Adipocyte (in vitro differentiated cells): ENCODE data around the gene XXYLT1.

ENCODE experiments used
- DNase-seq: peaks from one replicate; pipeline ENCODE4 v3.0.0-alpha.2; 2015; ENCODE audit warnings: low read depth
- H3K27me3 ChIP-seq: replicated peaks from 2 replicates; pipeline ENCODE4 v1.7.0; 2013; ENCODE audit warnings: mild to moderate bottlenecking, low read length, moderate library complexity; ENCODE audit not compliant: control insufficient read depth, insufficient read depth
- H3K36me3 ChIP-seq: 2 replicates; pipeline ENCODE4 v1.7.0; 2013; ENCODE audit warnings: low read length, mild to moderate bottlenecking, moderate library complexity; ENCODE audit not compliant: control insufficient read depth, insufficient read depth, severe bottlenecking
- H3K4me1 ChIP-seq: 2 replicates; pipeline ENCODE4 v1.7.0; 2013; ENCODE audit warnings: mild to moderate bottlenecking, low read length, moderate library complexity; ENCODE audit not compliant: control insufficient read depth, insufficient read depth
- H3K4me3 ChIP-seq: 2 replicates; pipeline ENCODE4 v1.7.0; 2013; ENCODE audit warnings: mild to moderate bottlenecking, low read length, moderate library complexity
- H3K9ac ChIP-seq: 2 replicates; pipeline ENCODE4 v1.7.0; 2013; ENCODE audit warnings: mild to moderate bottlenecking, low read length, moderate library complexity
- H3K9me3 ChIP-seq: 2 replicates; pipeline ENCODE4 v1.7.0; 2013; ENCODE audit warnings: mild to moderate bottlenecking, low read length, moderate library complexity; ENCODE audit not compliant: control insufficient read depth

The XXYLT1 gene

GRCh38 chr3:195077611-195078540, 193.1 kb downstream of the XXYLT1 start:
- no peak for DNase-seq
- Histone ChIP-seq H3K36me3 (no peaks in the 10 kb centered on the region), H3K4me1 (peaks cover 11% of the 10 kb centered on the region), H3K4me3 (no peak overlapping the region), H3K9me3 (no peaks in the 10 kb centered on the region), H3K27me3 (no peaks in the 10 kb centered on the region), H3K9ac (no peak overlapping the region)

DNA sequence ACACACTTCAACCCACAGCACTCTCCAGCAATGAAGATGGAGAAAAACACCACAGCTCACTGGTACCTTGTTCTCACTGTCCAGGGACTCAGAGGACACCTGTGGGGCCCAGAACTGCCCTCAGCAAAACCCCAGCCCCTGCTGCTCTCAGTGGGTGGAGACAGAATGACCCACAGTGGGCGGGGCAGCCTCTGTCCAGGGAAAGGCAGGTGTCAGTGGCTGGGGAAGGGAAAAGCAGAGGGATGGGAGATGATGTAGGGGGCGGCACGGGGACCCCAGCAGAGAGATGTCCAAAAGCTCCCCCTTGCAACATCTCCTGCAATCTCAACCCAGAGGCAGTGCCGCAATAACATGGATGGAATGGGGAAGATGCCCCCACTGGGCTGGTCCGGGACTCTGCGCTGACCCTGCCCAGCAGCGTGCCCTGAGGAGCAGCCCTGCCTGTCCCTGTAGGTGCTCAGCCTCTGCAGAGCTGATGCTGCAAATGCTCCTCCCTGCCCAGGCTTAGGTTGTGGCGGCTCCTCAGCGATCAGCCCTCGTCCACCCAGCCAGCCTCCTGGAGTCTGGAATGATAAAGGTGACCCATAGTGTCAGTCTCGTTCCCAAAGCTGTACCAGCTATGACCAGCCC, 193.9 kb downstream of the XXYLT1 start:
- Histone ChIP-seq H3K4me1 (peaks cover 11% of the 10 kb centered on the region), H3K9ac (no peak overlapping the region), H3K27me3 (no peaks in the 10 kb centered on the region), H3K36me3 (no peaks in the 10 kb centered on the region), H3K9me3 (no peaks in the 10 kb centered on the region), H3K4me3 (no peak overlapping the region)
- no peak for DNase-seq

- Histone ChIP-seq H3K4me1 (peaks cover 11% of the 10 kb centered on the region), H3K9ac (no peak overlapping the region), H3K36me3 (no peaks in the 10 kb centered on the region), H3K27me3 (no peaks in the 10 kb centered on the region), H3K9me3 (no peaks in the 10 kb centered on the region), H3K4me3 (no peak overlapping the region)
- DNase-seq, result no peak
Measured at GRCh38 chr3:195075941-195076875, 194.8 kb downstream of the XXYLT1 start.

GRCh38 chr3:195075199-195075940, 195.6 kb downstream of the XXYLT1 start:
- no peaks in the 10 kb centered on the region for H3K9me3 ChIP-seq
- H3K36me3 ChIP-seq, result no peaks in the 10 kb centered on the region
- no peaks in the 10 kb centered on the region for H3K27me3 ChIP-seq
- no peak overlapping the region for H3K4me3 ChIP-seq
- peaks cover 11% of the 10 kb centered on the region for H3K4me1 ChIP-seq
- no peak for DNase-seq
- no peak overlapping the region for H3K9ac ChIP-seq

GRCh38 chr3:195073866-195074860, 196.8 kb downstream of the XXYLT1 start:
- Histone ChIP-seq H3K27me3 (no peaks in the 10 kb centered on the region), H3K9ac (no peak overlapping the region), H3K4me3 (no peak overlapping the region), H3K9me3 (no peaks in the 10 kb centered on the region), H3K4me1 (peaks cover 11% of the 10 kb centered on the region), H3K36me3 (peaks cover 6% of the 10 kb centered on the region)
- DNase-seq, result no peak

DNA sequence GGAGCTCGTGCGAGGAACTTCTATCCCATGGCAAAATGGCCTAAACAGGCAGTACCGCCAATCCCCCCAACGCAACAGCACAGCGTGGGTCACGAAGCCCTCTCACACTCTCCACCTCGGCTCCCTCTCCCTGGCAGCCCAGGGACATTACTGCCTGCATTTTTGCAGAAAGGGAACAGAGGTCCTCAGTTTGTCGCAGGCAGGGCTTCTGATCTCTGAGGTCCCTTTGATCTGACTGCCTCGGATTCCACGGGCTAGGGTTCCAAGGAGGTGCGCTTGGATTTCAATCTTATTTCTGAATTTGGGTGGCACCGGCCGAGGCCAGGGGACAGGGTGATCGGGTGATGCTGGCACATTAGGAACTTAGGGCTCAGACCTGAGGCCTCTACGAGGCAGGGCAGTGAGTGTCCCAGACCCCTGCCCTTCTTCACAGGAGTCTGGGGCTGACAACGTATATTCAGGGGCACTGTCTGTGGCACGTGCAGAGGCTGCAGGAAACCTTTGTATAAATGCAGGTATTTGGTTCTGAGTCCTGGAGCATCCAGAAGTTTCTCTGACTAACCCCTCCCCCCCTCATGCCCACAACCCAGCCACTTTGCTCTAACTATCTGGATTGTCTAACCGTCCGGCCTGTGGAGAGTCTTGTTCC, 197.9 kb downstream of the XXYLT1 start:
- no peak overlapping the region for H3K4me3 ChIP-seq
- no peaks in the 10 kb centered on the region for H3K27me3 ChIP-seq
- peaks cover 11% of the 10 kb centered on the region for H3K4me1 ChIP-seq
- DNase-seq, result no peak
- no peaks in the 10 kb centered on the region for H3K9me3 ChIP-seq
- H3K36me3 ChIP-seq, result peaks cover 16% of the 10 kb centered on the region
- no peak overlapping the region for H3K9ac ChIP-seq

DNA sequence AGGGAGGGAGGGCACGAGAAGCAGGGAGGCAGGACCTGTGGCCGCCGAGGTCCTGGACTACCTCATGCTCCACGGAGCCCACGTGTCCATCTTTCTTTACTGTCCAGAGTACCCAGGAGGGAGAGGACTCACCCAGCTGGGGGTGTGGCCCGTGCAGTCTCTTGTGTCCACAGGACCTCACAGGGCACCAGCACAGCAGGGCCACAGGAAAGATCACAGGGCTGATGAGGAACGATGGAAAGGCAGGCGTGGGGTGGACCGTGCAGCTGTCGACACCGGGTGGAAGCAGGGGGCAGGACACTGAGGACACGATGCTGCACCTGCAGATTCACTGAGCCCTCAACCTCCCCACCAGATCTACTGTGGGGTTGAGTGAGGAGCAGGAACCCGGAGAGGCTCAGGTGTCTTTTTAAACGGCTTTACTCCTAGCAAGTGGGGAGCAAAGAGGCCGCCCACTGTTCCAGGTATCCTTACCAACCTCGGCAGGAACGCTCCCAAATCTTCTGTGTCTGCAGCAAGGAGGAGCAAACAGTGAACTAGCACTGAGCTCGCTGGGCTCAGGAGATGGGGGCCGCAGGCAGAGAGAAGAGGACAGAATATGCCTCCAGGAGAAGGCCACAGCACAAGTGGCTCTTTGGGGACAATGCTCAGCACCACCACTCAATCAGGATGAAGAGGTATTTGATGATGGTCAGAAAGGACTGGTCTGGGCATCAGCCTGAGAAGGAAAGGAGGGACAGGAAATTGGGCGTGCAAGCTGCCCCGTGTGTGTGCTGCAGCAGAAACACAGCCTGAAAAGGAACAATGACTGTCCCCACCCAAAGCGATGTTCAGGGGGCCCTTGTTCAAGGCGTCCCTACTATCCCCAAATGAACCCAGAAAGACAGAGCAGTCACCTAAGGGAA, 198.8 kb downstream of the XXYLT1 start:
- Histone ChIP-seq H3K4me1 (peaks cover 11% of the 10 kb centered on the region), H3K27me3 (no peaks in the 10 kb centered on the region), H3K9me3 (no peaks in the 10 kb centered on the region), H3K4me3 (no peak overlapping the region), H3K9ac (no peak overlapping the region), H3K36me3 (peaks cover 21% of the 10 kb centered on the region)
- no peak for DNase-seq

GRCh38 chr3:195071011-195071728, 199.8 kb downstream of the XXYLT1 start:
- no peak overlapping the region for H3K4me3 ChIP-seq
- no peak overlapping the region for H3K9ac ChIP-seq
- no peak for DNase-seq
- H3K36me3 ChIP-seq, result peaks cover 21% of the 10 kb centered on the region
- H3K27me3 ChIP-seq, result no peaks in the 10 kb centered on the region
- peaks cover 7% of the 10 kb centered on the region for H3K4me1 ChIP-seq
- no peaks in the 10 kb centered on the region for H3K9me3 ChIP-seq
